D721Med (cell line): ENCODE data around the gene SMARCE1.
A peak's percentile ranks its signal among the peaks of the same experiment; 100 is the strongest.

Experiments
- DNase-seq: peaks from one replicate; pipeline ENCODE4 v3.0.0; 2011; ENCODE audit warnings: low spot score; ENCODE audit not compliant: insufficient read length
- FAIRE-seq: peaks from 2 replicates; lab custom pipeline; 2011; peaks lifted over from hg19 to GRCh38; lab: Jason Lieb, UNC
- TF ChIP-seq, protein P1 (sequence below): IDR thresholded peaks from 2 replicates; pipeline ENCODE4 v1.5.1; 2012; ENCODE audit warnings: mild to moderate bottlenecking, control low read depth; ENCODE audit not compliant: insufficient read depth; ENCODE audit errors: missing control alignments

The SMARCE1 gene

DNA sequence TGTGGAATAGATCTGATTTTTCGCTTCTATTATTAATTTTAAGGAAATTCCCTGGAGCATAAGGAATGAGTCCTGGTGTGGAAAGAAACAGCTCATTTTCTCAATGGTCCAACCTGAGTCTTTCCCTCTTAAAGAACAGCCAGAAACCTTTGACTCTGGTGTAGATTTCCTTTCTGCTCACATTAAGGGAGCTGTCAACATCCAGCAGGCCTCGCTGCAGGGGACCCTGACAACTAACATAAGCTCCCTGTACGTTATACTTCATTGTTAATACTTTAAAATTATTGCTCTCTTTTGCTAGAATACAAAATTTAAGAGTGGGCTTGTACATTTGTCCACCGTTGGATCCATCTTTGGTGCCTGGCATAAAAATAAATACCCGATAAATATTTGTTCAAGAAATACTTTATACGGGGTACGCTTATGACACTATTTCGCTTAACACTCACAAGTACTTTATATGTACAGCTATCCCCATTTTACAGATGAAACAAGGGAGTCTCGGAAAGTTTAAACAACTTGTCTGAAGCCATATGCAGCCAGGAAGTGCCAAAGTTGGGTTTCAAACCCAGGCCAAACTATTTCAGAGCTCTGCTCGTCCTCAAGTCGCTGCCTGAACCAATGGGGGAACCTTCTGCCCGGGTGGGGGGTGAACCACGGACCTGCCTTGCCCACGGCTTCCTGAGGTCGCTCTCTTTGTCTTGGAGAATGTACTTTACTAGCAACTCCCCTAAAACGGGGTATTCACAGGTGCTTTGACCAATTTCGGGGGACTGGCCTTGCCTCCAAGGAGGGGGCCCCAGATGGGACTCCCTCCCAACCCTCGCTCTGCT is 611 bp downstream of the SMARCE1 start:
- TF ChIP-seq, protein P1, sequence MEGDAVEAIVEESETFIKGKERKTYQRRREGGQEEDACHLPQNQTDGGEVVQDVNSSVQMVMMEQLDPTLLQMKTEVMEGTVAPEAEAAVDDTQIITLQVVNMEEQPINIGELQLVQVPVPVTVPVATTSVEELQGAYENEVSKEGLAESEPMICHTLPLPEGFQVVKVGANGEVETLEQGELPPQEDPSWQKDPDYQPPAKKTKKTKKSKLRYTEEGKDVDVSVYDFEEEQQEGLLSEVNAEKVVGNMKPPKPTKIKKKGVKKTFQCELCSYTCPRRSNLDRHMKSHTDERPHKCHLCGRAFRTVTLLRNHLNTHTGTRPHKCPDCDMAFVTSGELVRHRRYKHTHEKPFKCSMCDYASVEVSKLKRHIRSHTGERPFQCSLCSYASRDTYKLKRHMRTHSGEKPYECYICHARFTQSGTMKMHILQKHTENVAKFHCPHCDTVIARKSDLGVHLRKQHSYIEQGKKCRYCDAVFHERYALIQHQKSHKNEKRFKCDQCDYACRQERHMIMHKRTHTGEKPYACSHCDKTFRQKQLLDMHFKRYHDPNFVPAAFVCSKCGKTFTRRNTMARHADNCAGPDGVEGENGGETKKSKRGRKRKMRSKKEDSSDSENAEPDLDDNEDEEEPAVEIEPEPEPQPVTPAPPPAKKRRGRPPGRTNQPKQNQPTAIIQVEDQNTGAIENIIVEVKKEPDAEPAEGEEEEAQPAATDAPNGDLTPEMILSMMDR = no peak
- DNase-seq = peak; percentile 13
- FAIRE-seq = no peak

DNA sequence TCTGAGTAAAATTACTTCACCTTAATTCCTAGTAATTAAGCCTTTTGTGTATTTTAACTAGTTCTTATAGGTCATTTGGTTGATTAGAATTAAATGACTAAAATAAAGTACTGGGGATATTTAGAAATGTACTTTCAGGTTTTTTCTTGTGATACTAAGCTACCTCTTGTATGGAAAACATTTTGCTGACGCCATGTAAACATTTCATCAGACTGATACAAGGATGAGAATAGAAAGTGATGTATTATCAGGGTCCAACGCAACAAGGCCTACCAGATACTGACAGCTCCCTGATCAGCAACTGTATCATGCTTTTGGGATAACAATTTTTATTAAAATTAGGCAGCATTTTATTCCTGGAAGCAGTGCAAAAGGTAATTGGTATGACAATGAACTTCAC is 1.7 kb downstream of the SMARCE1 start:
- TF ChIP-seq, protein P1 = no peak
- no peak for FAIRE-seq
- DNase-seq = no peak

DNA sequence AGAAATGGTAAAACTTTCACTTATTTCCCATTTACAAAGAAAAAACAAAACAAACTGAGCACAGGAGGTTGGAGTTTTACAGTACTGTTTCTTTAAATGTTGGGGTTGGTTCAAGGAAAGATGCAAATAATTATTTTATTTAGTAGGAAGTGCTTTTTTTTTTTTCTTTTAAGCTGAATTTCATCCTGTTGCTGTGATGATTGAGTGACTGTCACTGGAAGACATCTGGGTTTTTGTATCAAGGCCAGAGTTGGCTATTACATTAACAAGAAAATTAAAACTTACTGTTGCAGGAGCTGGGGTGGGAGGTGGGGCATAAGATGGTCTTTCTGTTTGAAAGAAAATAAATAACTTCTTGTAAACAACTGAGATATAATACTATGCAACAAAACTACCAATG is 2.3 kb downstream of the SMARCE1 start:
- DNase-seq (no peak), FAIRE-seq (no peak)
- TF ChIP-seq, protein P1 = no peak

DNA sequence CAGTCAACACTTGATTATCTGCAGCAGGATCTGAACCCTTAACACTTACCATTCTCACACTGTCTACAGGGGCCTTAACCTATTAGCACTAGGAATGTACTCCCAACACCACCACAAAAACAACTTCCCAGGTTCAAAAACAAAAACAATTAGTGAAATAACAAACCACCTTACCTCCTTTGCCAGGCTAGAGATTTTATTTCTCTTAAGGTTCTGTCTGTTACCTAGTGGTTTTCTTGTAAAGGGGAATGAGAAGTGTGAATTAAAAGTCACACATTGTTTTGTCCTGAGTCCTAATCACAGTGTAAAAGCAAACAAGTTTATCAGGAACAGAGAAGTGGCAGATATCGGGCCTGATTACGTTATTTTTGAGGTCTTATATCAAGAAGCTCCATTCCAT is 9.7 kb downstream of the SMARCE1 start:
- DNase-seq (no peak), FAIRE-seq (no peak)
- TF ChIP-seq, protein P1 = no peak

DNA sequence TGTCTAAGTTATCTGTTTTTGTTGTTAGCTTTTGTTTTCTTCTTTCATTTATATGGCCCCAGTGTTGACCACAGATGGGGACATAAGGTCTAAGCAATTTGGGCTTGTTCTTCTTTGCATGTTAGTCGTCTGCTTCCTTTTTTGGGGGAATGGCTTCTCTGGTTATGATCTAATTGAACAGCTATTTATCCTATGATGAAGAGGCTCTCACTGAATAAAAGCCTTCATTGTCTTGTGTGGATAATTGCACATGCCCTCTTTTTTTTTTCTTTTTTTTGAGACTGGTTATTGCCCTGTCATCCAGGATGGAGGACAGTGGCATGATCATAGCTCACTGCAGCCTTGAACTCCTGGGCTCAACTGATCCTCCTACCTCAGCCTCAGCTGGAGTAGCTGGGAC is 13.7 kb downstream of the SMARCE1 start:
- TF ChIP-seq, protein P1 = no peak
- FAIRE-seq (no peak), DNase-seq (no peak)

DNA sequence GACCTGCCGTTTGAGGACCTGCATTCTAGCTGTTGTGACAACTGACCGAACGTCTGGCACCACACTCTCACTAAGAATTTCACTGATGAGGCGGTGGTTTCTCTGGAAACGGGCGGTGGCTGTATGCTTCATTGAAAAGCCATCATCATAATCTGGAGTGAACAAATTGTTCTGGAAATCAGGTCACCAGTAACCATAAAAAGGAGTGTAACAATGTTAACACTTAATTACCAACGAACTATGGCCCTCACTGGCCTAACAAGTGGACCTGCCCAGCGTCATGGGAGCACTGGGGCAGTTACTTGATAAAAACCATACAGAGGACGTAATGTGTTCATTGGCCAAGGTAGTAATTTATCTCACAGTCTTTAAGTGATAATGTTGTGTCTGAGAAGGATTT is 15.4 kb downstream of the SMARCE1 start:
- no peak for DNase-seq
- TF ChIP-seq, protein P1 = no peak
- FAIRE-seq = no peak

DNA sequence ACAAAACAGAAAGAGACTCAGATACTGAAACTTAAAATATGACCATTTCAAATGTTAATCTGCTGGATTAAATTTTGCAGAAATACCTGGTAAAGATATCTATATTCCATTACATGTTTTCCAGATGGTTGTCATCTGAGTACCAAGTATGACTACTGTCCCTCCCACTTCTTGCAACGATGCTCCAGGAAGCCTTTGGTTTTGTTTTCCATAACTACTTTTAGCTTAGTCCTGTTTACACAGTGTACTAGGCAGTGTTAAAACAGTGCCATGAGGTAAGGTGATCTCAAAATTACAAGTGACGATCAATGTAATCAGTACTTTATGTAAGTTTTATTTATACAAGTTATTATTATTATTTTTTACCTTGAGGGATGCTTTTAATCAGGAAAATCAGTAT is 17.8 kb downstream of the SMARCE1 start:
- FAIRE-seq (no peak), DNase-seq (no peak)
- TF ChIP-seq, protein P1 = no peak
